Measurements from ENCODE around the gene REG3A. TPM values are rescaled to one million over a fixed set of nuclear protein-coding genes. Genes with fewer than 3 reads are reported as not detected.

REG3A gene
- total RNA-seq, 1 donor from 2014 or later = not detected

- Histone ChIP-seq H2AFZ (ENCODE audit: low read depth, low read length) (no peak overlapping the region), H3K27me3 (ENCODE audit: insufficient read depth, low read length) (no peaks in the 10 kb centered on the region), H4K20me1 (ENCODE audit: insufficient read depth, low read length) (no peaks in the 10 kb centered on the region), H3K4me3 (ENCODE audit: insufficient read depth, low read depth, low read length) (no peak overlapping the region), H3K4me1 (ENCODE audit: insufficient read depth, low read length) (no peaks in the 10 kb centered on the region), H3K36me3 (ENCODE audit: insufficient read depth, low read length) (no peaks in the 10 kb centered on the region), H3K9me3 (ENCODE audit: insufficient read depth, low read depth, low read length) (peaks cover 9% of the 10 kb centered on the region), H3K79me2 (ENCODE audit: insufficient read depth, low read length) (no peaks in the 10 kb centered on the region), H3K27ac (ENCODE audit: low read depth, low read length) (no peak overlapping the region), H3K9ac (ENCODE audit: low read length) (no peak overlapping the region), H3K4me2 (ENCODE audit: low read length) (no peak overlapping the region)
- Mint-ChIP-seq H3K36me3 (ENCODE audit: low read depth, unreplicated experiment) (no peaks in the 10 kb centered on the region), H3K27me3 (ENCODE audit: low read depth, unreplicated experiment) (peaks cover 19% of the 10 kb centered on the region), H3K9me3 (ENCODE audit: unreplicated experiment) (peaks cover 6% of the 10 kb centered on the region), H3K27ac (ENCODE audit: unreplicated experiment) (no peak overlapping the region), H3K4me3 (ENCODE audit: unreplicated experiment) (no peak overlapping the region), H3K4me1 (ENCODE audit: low read depth, unreplicated experiment) (no peaks in the 10 kb centered on the region)
- TF ChIP-seq EZH2 (IDR thresholded peaks at IDR 0.05; ENCODE audit: insufficient read depth, low read length) (no peak), CTCF (IDR thresholded peaks at IDR 0.05; ENCODE audit: insufficient read depth, low read depth, low read length) (no peak)
- no peak for FAIRE-seq
- DNase-seq (ENCODE audit: low read depth) = no peak
Observed at GRCh38 chr2:79159030-79159429, 523 bp downstream of the REG3A start.

DNA sequence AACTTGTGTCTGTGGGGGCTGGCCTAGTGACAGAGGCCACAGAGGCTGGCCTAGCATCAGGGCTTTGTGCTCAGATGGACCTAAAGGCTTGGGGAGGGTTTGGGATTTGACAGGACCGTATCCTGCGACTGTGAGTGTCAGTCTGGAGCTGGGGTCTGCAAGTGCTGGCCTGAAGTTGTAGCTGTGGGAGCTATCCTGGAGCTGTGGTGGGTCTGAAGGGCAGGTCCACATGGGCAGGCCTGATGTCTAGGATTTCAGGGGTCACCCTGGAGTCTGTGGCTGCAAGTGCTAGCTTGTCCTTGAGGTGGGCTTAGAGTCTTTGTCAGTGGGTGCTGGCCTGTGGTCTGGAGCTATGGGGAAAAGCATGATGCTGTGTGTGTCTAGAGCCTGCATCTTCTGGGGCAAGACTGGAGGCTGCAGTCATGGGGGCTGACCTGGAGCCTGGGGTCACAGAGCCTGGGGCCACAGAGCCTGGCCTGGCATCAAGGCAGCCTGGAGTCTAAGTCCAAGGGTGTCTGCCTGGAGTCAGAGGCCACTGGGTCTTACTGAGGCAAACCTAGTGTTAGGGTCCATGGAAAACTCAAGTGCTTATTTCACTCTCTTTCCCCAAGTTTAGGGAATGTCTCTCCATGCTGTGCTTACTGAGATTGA, 3.6 kb downstream of the REG3A start:
- Mint-ChIP-seq H3K27me3 (ENCODE audit: low read depth, unreplicated experiment) (peaks cover 19% of the 10 kb centered on the region), H3K9me3 (ENCODE audit: unreplicated experiment) (peaks cover 6% of the 10 kb centered on the region), H3K27ac (ENCODE audit: unreplicated experiment) (no peak overlapping the region), H3K4me1 (ENCODE audit: low read depth, unreplicated experiment) (no peaks in the 10 kb centered on the region), H3K4me3 (ENCODE audit: unreplicated experiment) (no peak overlapping the region), H3K36me3 (ENCODE audit: low read depth, unreplicated experiment) (no peaks in the 10 kb centered on the region)
- Histone ChIP-seq H3K27ac (ENCODE audit: low read depth, low read length) (no peak overlapping the region), H3K4me2 (ENCODE audit: low read length) (no peak overlapping the region), H3K79me2 (ENCODE audit: insufficient read depth, low read length) (no peaks in the 10 kb centered on the region), H3K4me1 (ENCODE audit: insufficient read depth, low read length) (no peaks in the 10 kb centered on the region), H3K9ac (ENCODE audit: low read length) (no peak overlapping the region), H3K27me3 (ENCODE audit: insufficient read depth, low read length) (no peaks in the 10 kb centered on the region), H2AFZ (ENCODE audit: low read depth, low read length) (no peak overlapping the region), H3K4me3 (ENCODE audit: insufficient read depth, low read depth, low read length) (no peak overlapping the region), H3K9me3 (ENCODE audit: insufficient read depth, low read depth, low read length) (peaks cover 9% of the 10 kb centered on the region), H4K20me1 (ENCODE audit: insufficient read depth, low read length) (no peaks in the 10 kb centered on the region), H3K36me3 (ENCODE audit: insufficient read depth, low read length) (no peaks in the 10 kb centered on the region)
- TF ChIP-seq EZH2 (IDR thresholded peaks at IDR 0.05; ENCODE audit: insufficient read depth, low read length) = no peak
- DNase-seq (ENCODE audit: low read depth) = no peak
- FAIRE-seq = no peak

- no peak overlapping the region for H3K4me3 Mint-ChIP-seq (ENCODE audit: unreplicated experiment)
- H3K27ac Mint-ChIP-seq (ENCODE audit: unreplicated experiment) = no peak overlapping the region
- no peaks in the 10 kb centered on the region for H3K9me3 Mint-ChIP-seq (ENCODE audit: unreplicated experiment)
Observed at GRCh38 chr2:79139423-79139822, 20.1 kb downstream of the REG3A start.

More at GRCh38 chr2:79139423-79139822, 20.1 kb downstream of the REG3A start:
- no peaks in the 10 kb centered on the region for H3K79me2 ChIP-seq (ENCODE audit: insufficient read depth, low read length)
- no peak overlapping the region for H3K9ac ChIP-seq (ENCODE audit: low read length)
- no peak for DNase-seq (ENCODE audit: low read depth)
- H3K36me3 ChIP-seq (ENCODE audit: insufficient read depth, low read length) = no peaks in the 10 kb centered on the region
- no peaks in the 10 kb centered on the region for H3K27me3 ChIP-seq (ENCODE audit: insufficient read depth, low read length)
- FAIRE-seq = no peak
- no peaks in the 10 kb centered on the region for H4K20me1 ChIP-seq (ENCODE audit: insufficient read depth, low read length)
- no peaks in the 10 kb centered on the region for H3K4me1 Mint-ChIP-seq (ENCODE audit: low read depth, unreplicated experiment)
- no peak overlapping the region for H3K27ac ChIP-seq (ENCODE audit: low read depth, low read length)
- TF ChIP-seq EZH2 (IDR thresholded peaks at IDR 0.05; ENCODE audit: insufficient read depth, low read length) (no peak), CTCF (IDR thresholded peaks at IDR 0.05; ENCODE audit: insufficient read depth, low read depth, low read length) (no peak)
- H3K4me2 ChIP-seq (ENCODE audit: low read length) = no peak overlapping the region
- H3K4me3 ChIP-seq (ENCODE audit: insufficient read depth, low read depth, low read length) = no peak overlapping the region
- no peaks in the 10 kb centered on the region for H3K9me3 ChIP-seq (ENCODE audit: insufficient read depth, low read depth, low read length)
- peaks cover 19% of the 10 kb centered on the region for H3K27me3 Mint-ChIP-seq (ENCODE audit: low read depth, unreplicated experiment)
- no peaks in the 10 kb centered on the region for H3K36me3 Mint-ChIP-seq (ENCODE audit: low read depth, unreplicated experiment)
- no peaks in the 10 kb centered on the region for H3K4me1 ChIP-seq (ENCODE audit: insufficient read depth, low read length)
- no peak overlapping the region for H2AFZ ChIP-seq (ENCODE audit: low read depth, low read length)

Data from astrocyte (in vitro differentiated cells and primary cell).